GM21381 (cell line): ENCODE measurements around the gene AP4B1.
"Not testable (repeated sequence)": the region's sequence is repeated elsewhere in the genome, so short reads cannot be mapped to it uniquely, and the experiment has no call there.

Source experiments
- ATAC-seq: cut with Tn5 transposase; IDR thresholded peaks from one replicate; pipeline ENCODE4 v1.9.1; 2021; ENCODE audit warnings: mild to moderate bottlenecking, moderate library complexity; ENCODE audit not compliant: unreplicated experiment

Gene AP4B1

GRCh38 chr1:113859478-113860175 is 45.0 kb downstream of the AP4B1 start:
- ATAC-seq = peak; percentile 88

DNA sequence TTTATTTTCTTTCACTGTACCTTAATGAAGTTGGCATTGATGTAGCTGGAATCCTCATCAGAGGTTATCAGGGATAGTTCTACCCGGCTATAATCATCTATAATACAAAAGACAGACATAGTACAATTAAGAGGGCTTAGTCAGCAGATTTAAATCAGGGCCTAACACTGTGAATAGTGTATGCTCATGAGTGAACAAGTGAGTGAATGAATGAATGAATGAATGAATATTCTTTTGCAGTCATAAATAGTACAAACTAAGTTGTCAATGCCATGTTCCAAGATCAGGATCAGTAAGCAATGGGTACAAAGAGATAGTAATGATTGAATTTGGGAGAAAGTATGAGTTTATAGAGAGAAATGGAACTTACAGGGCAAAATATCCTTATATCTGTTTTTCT is 45.6 kb downstream of the AP4B1 start:
- ATAC-seq = no peak

DNA sequence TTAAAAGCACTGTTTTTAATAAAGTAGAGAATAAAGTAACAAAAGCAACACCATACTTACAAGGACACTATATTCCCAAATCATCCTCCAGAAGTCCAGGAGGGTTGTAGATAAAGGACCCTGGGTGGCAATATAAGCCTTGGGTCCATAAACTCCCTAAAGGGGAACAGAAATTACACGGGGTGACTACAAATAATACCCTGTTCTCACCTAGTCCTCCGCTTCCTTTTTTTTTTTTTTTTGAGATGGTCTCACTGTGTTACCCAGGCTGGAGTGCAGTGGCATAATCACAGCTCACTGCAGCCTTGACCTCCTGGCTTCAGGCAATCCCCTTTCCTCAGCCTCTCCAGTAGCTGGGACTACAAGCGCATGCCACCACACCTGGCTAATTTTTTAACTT is 46.2 kb downstream of the AP4B1 start:
- ATAC-seq = no peak

DNA sequence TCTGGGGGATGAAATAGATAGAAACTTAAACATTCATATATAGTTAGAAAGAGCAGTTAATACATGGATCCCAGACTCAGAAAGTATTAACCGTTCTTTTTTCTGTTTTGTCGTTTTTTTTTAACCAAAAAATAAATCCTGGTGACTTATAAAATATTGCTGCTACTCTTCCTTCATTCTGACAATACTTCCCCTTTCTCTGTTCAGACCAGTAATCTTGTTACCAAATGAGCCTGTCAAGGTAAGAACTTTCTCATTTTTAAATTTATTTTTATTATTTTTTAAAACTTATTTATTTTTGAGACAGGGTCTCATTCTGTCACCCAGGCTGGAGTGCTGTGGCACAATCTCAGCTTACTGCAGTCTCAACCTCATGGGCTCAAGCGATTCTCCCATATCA is 46.8 kb downstream of the AP4B1 start:
- no peak for ATAC-seq

DNA sequence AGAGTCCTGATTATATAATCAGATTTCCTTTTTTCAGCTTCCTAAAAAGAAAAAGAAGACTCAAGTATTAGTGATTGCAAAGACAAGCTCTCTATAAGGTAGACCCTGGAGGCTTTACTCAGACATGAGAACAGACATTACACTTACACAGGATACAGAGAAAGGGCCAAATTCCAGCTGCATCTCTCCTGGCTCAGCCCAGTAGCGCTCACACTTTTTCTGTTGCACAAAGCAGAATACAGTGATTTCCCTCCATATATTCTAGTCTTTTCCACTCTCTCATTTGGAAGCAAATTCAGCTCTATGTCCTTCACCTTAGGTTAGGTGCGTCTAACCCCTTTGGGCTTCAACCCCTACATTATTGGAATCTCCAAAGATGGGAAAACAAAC is 48.2 kb downstream of the AP4B1 start:
- no peak for ATAC-seq

DNA sequence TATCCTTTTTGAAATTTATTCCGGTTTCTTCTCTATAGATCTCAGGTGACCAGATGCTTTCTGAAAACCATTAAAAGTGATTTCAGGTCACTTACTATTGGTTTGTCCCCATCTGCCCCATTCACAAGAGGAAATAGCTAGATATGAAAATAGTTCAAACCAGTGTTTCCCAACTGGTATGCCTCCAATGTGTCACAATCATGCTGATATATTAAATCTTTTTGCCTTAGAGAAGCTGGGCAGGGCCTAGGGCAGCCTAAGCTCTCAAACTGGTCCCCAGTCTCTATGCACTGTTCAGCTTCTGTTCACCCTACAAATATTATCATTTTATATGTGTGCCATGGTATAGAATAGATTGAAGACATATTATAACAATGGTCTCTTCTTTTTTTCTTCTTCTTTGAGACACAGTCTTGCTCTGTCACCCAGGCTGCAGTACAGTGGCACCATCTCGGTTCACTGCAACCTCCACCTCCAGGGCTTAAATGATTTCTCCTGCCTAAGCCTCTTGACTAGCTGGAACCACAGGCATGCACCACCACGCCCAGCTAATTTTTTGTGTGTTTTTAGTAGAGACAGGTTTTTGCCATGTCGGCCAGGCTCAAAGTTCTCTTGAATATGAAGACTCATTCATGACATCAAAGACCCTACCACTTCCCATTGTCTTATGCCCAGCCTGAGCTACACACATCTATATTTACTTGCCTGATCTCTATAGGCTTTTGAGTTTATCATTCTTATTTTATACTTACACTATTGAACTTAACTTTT is 48.8 kb downstream of the AP4B1 start:
- ATAC-seq = no peak

- ATAC-seq = no peak
Measured at GRCh38 chr1:113854234-113854633, 50.4 kb downstream of the AP4B1 start.

DNA sequence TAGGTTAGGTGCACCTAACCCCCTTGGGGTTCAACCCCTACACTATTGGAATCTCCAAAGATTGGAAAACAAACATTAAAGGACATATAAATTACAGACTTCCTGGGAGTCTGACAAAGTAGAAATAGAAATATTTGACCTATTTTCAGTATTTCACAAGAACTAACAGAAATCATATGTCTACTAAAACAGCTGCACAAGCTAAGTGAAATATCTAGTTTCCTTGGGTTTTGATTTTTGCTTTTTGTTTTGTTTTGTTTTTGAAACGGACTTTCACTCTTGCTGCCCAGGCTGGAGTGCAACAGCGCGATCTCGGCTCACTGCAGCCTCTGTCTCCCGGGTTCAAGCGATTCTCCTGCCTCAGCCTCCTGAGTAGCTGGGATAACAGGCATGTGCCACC is 51.9 kb downstream of the AP4B1 start:
- ATAC-seq = not testable (repeated sequence)

GRCh38 chr1:113850127-113850796 is 54.3 kb downstream of the AP4B1 start:
- ATAC-seq = no peak

- ATAC-seq = no peak
Measured at GRCh38 chr1:113849072-113849471, 55.5 kb downstream of the AP4B1 start.

GRCh38 chr1:113846391-113847035 is 58.1 kb downstream of the AP4B1 start:
- ATAC-seq = no peak
